Vagina (tissue), 2 donors: ENCODE data around the gene STRA6. TPM values are rescaled to one million over a fixed set of nuclear protein-coding genes. Genes with fewer than 3 reads are reported as not detected.

Experiments
- DNase-seq, 2 donors: peaks; one replicate each; pipeline ENCODE4 v3.0.0-alpha.2; 2017; ENCODE audit errors: extremely low spot score in 2 of 2
- H3K27ac ChIP-seq: fragments of 200-600 bp; sonication (generic); one replicate; pipeline ENCODE4 v1.5.1; 2019
- H3K27me3 ChIP-seq: fragments of 200-600 bp; sonication (generic); one replicate; pipeline ENCODE4 v1.5.1; 2019
- H3K36me3 ChIP-seq, 2 donors: fragments of 200-600 bp; sonication (generic); one replicate each; pipeline ENCODE4 v1.5.1; 2017 to 2019
- H3K4me1 ChIP-seq: fragments of 200-600 bp; sonication (generic); one replicate; pipeline ENCODE4 v1.5.1; 2019
- H3K4me3 ChIP-seq, 2 donors: fragments of 200-600 bp; sonication (generic); 1 replicate in 1 of 2; 2 replicates in 1 of 2; pipeline ENCODE4 v1.5.1; 2016 to 2019
- H3K9me3 ChIP-seq: fragments of 200-600 bp; sonication (generic); one replicate; pipeline ENCODE4 v1.5.1; 2019
- CTCF ChIP-seq, 3 experiments: fragments of 450-650 bp in 2 of 3; fragments of 200-600 bp in 1 of 3; sonication (generic) in 1 of 3; IDR thresholded peaks; one replicate each; pipeline ENCODE4 v1.5.1; 2017 to 2019; ENCODE audit warnings: antibody characterized with exemption in 3 of 3, mild to moderate bottlenecking in 2 of 3, moderate library complexity in 2 of 3
- POLR2A ChIP-seq, 2 donors: fragments of 450-650 bp; IDR thresholded peaks; one replicate each; pipeline ENCODE4 v1.6.1; 2017; ENCODE audit warnings: antibody characterized with exemption in 2 of 2, mild to moderate bottlenecking in 2 of 2, moderate library complexity in 2 of 2
- POLR2AphosphoS5 ChIP-seq, 2 donors: sonication (generic); formaldehyde crosslinking; IDR thresholded peaks; one replicate each; pipeline ENCODE4 v1.9.0; 2017; ENCODE audit warnings: antibody characterized with exemption in 2 of 2, mild to moderate bottlenecking in 2 of 2, low read depth in 1 of 2; ENCODE audit not compliant: insufficient read depth in 1 of 2
- intact Hi-C: fragments of 100-400 bp; cut with DNase I; formaldehyde crosslinking; loops from one replicate; pipeline ENCODE4 v1.15.1; 2023
- total RNA-seq: library from RNA; depleted of rRNA; stranded (reverse); fragments of >200 nt; gene quantifications from one replicate; pipeline ENCODE4 v1.2.3, GENCODE V29; 2016

The STRA6 gene
- total RNA-seq, 1 donor from 2014 or later = 0.98 TPM

GRCh38 chr15:74134387-74135027, 68.1 kb downstream of the STRA6 start:
- peaks cover 16% of the 10 kb centered on the region for H3K27me3 ChIP-seq
- H3K9me3 ChIP-seq = no peaks in the 10 kb centered on the region
- peak in 1 of 2 donors; percentile 75 for DNase-seq
- H3K27ac ChIP-seq = no peak overlapping the region
- no peaks in the 10 kb centered on the region for H3K36me3 ChIP-seq
- peaks cover 40% of the 10 kb centered on the region for H3K4me1 ChIP-seq
- H3K4me3 ChIP-seq = no peak overlapping the region
- TF ChIP-seq POLR2A (IDR thresholded peaks at IDR 0.05) (no peak), POLR2AphosphoS5 (IDR thresholded peaks at IDR 0.05; ENCODE audit: insufficient read depth in 1 of 2, low read depth in 1 of 2) (no peak)
- intact Hi-C loops = loop anchor here (10.0 kb wide), 1 partner anchor 160 kb away; no protein-coding TSS in a partner anchor

- H3K36me3 ChIP-seq = no peaks in the 10 kb centered on the region
- intact Hi-C loops = loop anchor here (10.0 kb wide), 1 partner anchor 159 kb away; no protein-coding TSS in a partner anchor
- H3K27ac ChIP-seq = no peak overlapping the region
- H3K4me3 ChIP-seq = no peak overlapping the region
- H3K4me1 ChIP-seq = peaks cover 44% of the 10 kb centered on the region
- H3K9me3 ChIP-seq = no peaks in the 10 kb centered on the region
- TF ChIP-seq POLR2A (IDR thresholded peaks at IDR 0.05) (no peak), CTCF (IDR thresholded peaks at IDR 0.05) (no peak)
- H3K27me3 ChIP-seq = peaks cover 23% of the 10 kb centered on the region
- no peak for DNase-seq
Observed at GRCh38 chr15:74133694-74134386, 68.7 kb downstream of the STRA6 start.

- no peak for DNase-seq
- TF ChIP-seq POLR2A (IDR thresholded peaks at IDR 0.05) (no peak), POLR2AphosphoS5 (IDR thresholded peaks at IDR 0.05; ENCODE audit: insufficient read depth in 1 of 2, low read depth in 1 of 2) (no peak), CTCF (IDR thresholded peaks at IDR 0.05) (no peak)
- Histone ChIP-seq H3K27me3 (peaks cover 25% of the 10 kb centered on the region), H3K9me3 (no peaks in the 10 kb centered on the region), H3K4me3 (no peak overlapping the region), H3K36me3 (no peaks in the 10 kb centered on the region), H3K27ac (no peak overlapping the region), H3K4me1 (peaks cover 53% of the 10 kb centered on the region)
- intact Hi-C loops = loop anchor here (10.0 kb wide), 1 partner anchor 158 kb away; no protein-coding TSS in a partner anchor
Observed at GRCh38 chr15:74132681-74133651, 69.6 kb downstream of the STRA6 start.

- Histone ChIP-seq H3K27ac (no peak overlapping the region), H3K27me3 (peaks cover 25% of the 10 kb centered on the region), H3K9me3 (no peaks in the 10 kb centered on the region), H3K36me3 (no peaks in the 10 kb centered on the region), H3K4me3 (no peak overlapping the region), H3K4me1 (peaks cover 54% of the 10 kb centered on the region)
- intact Hi-C loops = loop anchor here (10.0 kb wide), 1 partner anchor 157 kb away; no protein-coding TSS in a partner anchor
- DNase-seq = no peak
- TF ChIP-seq POLR2A (IDR thresholded peaks at IDR 0.05) = no peak
- TF ChIP-seq CTCF (IDR thresholded peaks at IDR 0.05) = no peak
- TF ChIP-seq POLR2AphosphoS5 (IDR thresholded peaks at IDR 0.05; ENCODE audit: insufficient read depth in 1 of 2, low read depth in 1 of 2) = no peak
Observed at GRCh38 chr15:74131628-74132413, 70.8 kb downstream of the STRA6 start.
